Measurements from ENCODE around the gene ABI1.

The ABI1 gene

DNA sequence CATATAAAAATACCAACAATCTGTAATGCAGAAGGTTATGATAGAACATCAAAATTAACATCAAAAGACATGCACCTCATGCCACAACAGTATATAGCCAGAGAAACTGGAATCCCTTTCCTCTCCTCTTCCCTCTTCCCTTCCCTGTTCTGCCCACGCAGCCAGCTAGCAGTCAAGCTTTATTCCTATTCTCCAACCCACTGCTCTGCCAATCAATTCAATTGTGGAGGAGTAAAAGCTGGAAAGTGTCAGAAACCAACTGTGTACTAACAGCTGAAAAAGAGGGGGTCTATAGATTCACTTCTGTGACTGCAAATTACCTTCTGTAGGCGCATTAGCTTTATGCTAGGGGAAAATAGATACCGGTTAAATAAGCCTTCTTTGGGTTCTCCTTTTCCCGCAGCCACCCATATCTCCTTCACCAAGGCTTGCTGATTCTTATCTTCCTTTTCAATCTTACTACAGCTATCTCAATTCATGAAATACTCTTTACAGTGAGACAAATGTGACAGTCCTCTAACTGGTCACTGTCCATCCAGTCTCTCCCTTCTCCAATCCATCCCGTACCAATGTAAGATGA, 16.3 kb downstream of the ABI1 start:
- H3K36me3 ChIP-seq (ENCODE audit: insufficient read depth, low read length) = no peaks in the 10 kb centered on the region
- H3K4me2 ChIP-seq (ENCODE audit: low read length) = no peak overlapping the region
- H3K27me3 ChIP-seq (ENCODE audit: control insufficient read depth, insufficient read depth, low read length) = no peaks in the 10 kb centered on the region
- no peaks in the 10 kb centered on the region for H3K4me1 ChIP-seq (ENCODE audit: control insufficient read depth, insufficient read depth, low read length)
- H3K9me3 ChIP-seq (replicated peaks; ENCODE audit: low read length) = no peaks in the 10 kb centered on the region
- no peak overlapping the region for H3K9ac ChIP-seq (ENCODE audit: low read depth, low read length)
- no peak overlapping the region for H3K4me3 ChIP-seq (ENCODE audit: low read length)

DNA sequence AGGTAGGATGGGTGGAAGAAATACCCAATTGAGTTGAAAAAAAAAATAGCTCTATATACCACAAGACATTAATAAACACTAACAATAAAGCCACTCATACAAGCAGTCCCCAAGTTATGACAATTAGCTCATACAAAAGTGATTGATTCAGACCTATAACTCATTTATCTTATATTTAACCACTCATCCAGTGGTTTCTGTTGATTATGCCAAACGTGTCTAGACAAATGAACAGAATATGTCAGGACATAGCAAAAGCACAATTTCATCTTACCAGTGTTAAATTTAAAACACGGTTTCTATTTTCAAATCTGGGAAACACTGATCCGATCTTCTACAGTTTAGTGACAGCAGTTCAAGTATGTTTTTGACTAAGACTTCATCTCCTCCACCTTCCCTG, 17.0 kb downstream of the ABI1 start:
- Histone ChIP-seq H3K27me3 (ENCODE audit: control insufficient read depth, insufficient read depth, low read length) (no peaks in the 10 kb centered on the region), H3K4me1 (ENCODE audit: control insufficient read depth, insufficient read depth, low read length) (no peaks in the 10 kb centered on the region), H3K9me3 (replicated peaks; ENCODE audit: low read length) (no peaks in the 10 kb centered on the region), H3K9ac (ENCODE audit: low read depth, low read length) (no peak overlapping the region), H3K4me2 (ENCODE audit: low read length) (no peak overlapping the region), H3K36me3 (ENCODE audit: insufficient read depth, low read length) (no peaks in the 10 kb centered on the region), H3K4me3 (ENCODE audit: low read length) (no peak overlapping the region)

DNA sequence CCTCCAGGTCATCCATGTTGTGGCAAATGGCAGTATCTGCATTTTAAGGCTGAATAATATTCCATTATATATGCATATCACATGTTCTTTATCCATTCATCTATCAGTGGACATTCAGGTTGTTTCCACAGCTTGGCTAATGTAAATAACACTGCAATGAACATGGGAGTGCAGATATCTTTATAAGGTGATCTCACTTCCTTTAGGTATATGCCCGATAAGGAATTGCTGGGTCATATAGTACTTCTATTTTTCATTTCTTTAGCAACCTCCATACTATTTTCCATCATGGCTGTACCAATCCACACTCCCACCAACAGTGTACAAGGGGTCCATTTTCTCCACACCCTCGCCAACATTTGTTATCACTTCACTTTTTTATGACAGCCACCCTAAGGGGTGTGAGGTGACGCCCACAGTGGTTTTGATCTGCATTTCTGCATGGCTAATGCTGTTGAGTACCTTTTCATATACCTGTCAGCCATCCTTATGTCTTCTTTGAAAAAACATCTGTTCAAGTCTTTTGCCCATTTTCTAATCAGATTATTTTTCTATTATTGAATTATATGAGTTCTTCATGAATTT, 18.9 kb downstream of the ABI1 start:
- no peaks in the 10 kb centered on the region for H3K4me1 ChIP-seq (ENCODE audit: control insufficient read depth, insufficient read depth, low read length)
- H3K4me3 ChIP-seq (ENCODE audit: low read length) = no peak overlapping the region
- no peaks in the 10 kb centered on the region for H3K27me3 ChIP-seq (ENCODE audit: control insufficient read depth, insufficient read depth, low read length)
- no peaks in the 10 kb centered on the region for H3K36me3 ChIP-seq (ENCODE audit: insufficient read depth, low read length)
- no peak overlapping the region for H3K4me2 ChIP-seq (ENCODE audit: low read length)
- H3K9ac ChIP-seq (ENCODE audit: low read depth, low read length) = no peak overlapping the region
- H3K9me3 ChIP-seq (replicated peaks; ENCODE audit: low read length) = no peaks in the 10 kb centered on the region

DNA sequence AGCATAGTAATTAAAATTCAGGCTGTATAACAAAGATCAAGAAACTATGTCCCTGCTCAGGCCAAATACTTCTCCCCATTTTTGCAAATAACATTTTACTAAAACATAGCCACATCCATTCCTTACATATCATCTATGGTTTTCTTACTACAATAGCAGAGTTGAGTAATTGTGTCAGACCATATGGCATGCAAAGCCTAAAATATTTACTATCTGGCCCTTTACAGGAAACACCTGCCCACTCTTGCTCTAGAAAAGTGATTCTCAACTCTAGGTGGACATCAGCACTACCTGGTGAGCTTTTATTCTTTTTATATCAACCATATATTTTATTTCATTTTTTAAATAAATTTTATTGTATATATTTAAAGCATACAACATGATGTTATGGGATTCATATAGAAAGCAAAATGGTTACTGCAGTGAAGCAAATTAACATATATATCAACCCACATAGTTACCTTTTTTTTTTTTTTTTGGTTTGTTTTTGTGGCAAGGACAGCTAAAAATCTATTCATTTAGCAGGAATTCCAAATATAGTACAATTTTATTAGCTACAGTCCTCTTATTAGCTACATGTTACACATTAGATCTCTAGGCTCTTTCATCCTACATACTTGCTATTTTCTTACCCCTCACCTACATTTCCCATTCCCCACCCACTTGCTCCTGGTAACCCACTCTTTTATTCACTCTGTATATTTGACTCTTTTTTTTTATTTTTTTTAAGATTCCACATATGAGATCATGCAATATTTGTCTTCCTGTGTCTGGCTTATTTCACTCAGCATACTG, 19.6 kb downstream of the ABI1 start:
- no peak overlapping the region for H3K4me2 ChIP-seq (ENCODE audit: low read length)
- H3K36me3 ChIP-seq (ENCODE audit: insufficient read depth, low read length) = no peaks in the 10 kb centered on the region
- H3K4me3 ChIP-seq (ENCODE audit: low read length) = no peak overlapping the region
- H3K4me1 ChIP-seq (ENCODE audit: control insufficient read depth, insufficient read depth, low read length) = no peaks in the 10 kb centered on the region
- no peaks in the 10 kb centered on the region for H3K27me3 ChIP-seq (ENCODE audit: control insufficient read depth, insufficient read depth, low read length)
- H3K9ac ChIP-seq (ENCODE audit: low read depth, low read length) = no peak overlapping the region
- H3K9me3 ChIP-seq (replicated peaks; ENCODE audit: low read length) = no peaks in the 10 kb centered on the region

DNA sequence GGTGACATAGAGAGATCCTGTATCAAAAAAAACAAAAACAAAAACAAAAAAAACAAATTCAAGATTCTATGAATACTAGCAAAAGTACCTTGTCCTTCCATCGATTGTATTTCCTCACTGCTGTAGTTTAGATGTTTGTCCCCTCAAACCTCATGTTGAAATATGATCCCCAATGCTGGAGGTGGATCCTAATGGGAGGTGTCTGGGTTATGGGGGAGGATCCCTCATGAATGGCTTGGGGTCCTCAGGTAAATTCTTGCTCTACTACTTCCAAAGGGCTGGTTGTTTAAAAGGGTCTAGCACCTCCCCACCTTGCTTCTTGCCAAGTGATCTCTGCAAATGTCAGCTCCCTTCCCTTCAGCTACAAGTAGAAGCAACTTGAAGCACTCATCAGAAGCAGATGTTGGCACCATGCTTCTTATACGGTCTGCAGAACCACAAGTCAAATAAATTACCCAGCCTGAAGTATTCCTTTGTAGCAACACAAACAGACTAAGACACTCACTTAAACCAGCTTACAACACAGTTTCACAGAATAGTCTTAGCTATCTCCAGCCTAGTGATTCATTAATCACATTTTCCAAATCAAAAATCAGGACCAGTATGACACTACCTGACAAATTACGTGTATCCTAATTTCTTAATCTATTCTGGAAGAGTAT, 20.7 kb downstream of the ABI1 start:
- Histone ChIP-seq H3K4me1 (ENCODE audit: control insufficient read depth, insufficient read depth, low read length) (no peaks in the 10 kb centered on the region), H3K9me3 (replicated peaks; ENCODE audit: low read length) (no peaks in the 10 kb centered on the region), H3K4me2 (ENCODE audit: low read length) (no peak overlapping the region), H3K9ac (ENCODE audit: low read depth, low read length) (no peak overlapping the region), H3K4me3 (ENCODE audit: low read length) (no peak overlapping the region), H3K27me3 (ENCODE audit: control insufficient read depth, insufficient read depth, low read length) (no peaks in the 10 kb centered on the region), H3K36me3 (ENCODE audit: insufficient read depth, low read length) (no peaks in the 10 kb centered on the region)

DNA sequence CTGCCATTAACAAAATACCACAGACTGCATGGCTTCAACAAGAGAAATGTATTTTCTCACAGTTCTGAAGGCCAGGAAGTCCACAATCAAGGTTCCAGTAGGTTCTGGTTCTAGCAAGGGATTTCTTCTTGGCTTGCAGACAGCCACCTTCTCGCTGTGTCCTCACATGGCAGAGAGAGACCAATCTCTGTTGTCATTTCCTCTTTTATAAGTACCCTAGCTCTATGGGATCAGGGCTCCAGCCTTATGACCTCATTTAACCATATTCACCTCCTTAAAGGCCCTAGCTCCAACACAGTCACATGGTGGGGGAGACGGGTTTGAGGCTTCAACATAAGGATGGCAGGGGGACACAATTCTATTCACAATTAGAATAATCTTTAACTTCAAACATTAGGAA, 23.6 kb downstream of the ABI1 start:
- no peaks in the 10 kb centered on the region for H3K36me3 ChIP-seq (ENCODE audit: insufficient read depth, low read length)
- H3K27me3 ChIP-seq (ENCODE audit: control insufficient read depth, insufficient read depth, low read length) = no peaks in the 10 kb centered on the region
- no peak overlapping the region for H3K4me2 ChIP-seq (ENCODE audit: low read length)
- no peaks in the 10 kb centered on the region for H3K4me1 ChIP-seq (ENCODE audit: control insufficient read depth, insufficient read depth, low read length)
- H3K9ac ChIP-seq (ENCODE audit: low read depth, low read length) = no peak overlapping the region
- no peak overlapping the region for H3K4me3 ChIP-seq (ENCODE audit: low read length)
- H3K9me3 ChIP-seq (replicated peaks; ENCODE audit: low read length) = no peaks in the 10 kb centered on the region

DNA sequence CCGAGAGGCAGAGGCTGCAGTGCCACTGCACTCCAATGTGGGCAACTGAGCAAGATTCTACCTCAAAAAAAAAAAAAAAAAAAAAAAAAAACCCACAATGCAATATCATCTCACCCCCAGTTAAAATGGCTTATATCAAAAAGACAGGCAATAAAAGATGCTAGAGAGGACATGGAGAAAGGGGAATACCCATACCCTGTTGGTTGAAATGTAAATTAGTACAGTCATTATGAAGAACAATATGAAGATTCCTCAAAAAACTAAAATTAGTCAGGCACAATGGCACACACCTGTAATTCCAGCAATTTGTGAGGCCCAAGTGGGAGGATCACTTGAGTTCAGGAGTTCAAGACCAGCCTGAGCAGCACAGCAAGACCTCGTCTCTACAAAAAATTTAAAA, 25.7 kb downstream of the ABI1 start:
- Histone ChIP-seq H3K36me3 (ENCODE audit: insufficient read depth, low read length) (no peaks in the 10 kb centered on the region), H3K4me1 (ENCODE audit: control insufficient read depth, insufficient read depth, low read length) (no peaks in the 10 kb centered on the region), H3K27me3 (ENCODE audit: control insufficient read depth, insufficient read depth, low read length) (no peaks in the 10 kb centered on the region), H3K9ac (ENCODE audit: low read depth, low read length) (no peak overlapping the region), H3K9me3 (replicated peaks; ENCODE audit: low read length) (no peaks in the 10 kb centered on the region), H3K4me3 (ENCODE audit: low read length) (no peak overlapping the region), H3K4me2 (ENCODE audit: low read length) (no peak overlapping the region)

DNA sequence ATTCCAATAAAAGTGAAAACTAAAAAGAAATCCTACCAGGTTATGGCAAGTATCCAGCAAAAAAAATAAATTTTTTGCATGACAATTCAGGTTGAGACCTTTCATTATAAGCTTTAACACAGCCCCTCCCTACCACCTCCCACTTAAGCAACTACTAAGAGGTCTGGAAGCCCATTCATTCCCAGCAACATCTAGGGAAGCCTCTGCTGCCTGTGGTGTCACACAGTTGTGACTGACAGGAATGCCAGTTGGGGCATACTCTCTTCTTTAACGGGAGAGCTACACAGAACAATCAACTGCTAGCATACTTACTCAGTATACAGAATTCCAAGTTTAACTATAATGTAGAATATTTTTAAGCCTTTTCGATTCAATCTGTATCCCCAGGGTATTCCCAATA, 27.8 kb downstream of the ABI1 start:
- Histone ChIP-seq H3K4me2 (ENCODE audit: low read length) (no peak overlapping the region), H3K36me3 (ENCODE audit: insufficient read depth, low read length) (no peaks in the 10 kb centered on the region), H3K9me3 (replicated peaks; ENCODE audit: low read length) (no peaks in the 10 kb centered on the region), H3K4me1 (ENCODE audit: control insufficient read depth, insufficient read depth, low read length) (no peaks in the 10 kb centered on the region), H3K27me3 (ENCODE audit: control insufficient read depth, insufficient read depth, low read length) (no peaks in the 10 kb centered on the region), H3K9ac (ENCODE audit: low read depth, low read length) (no peak overlapping the region), H3K4me3 (ENCODE audit: low read length) (no peak overlapping the region)

DNA sequence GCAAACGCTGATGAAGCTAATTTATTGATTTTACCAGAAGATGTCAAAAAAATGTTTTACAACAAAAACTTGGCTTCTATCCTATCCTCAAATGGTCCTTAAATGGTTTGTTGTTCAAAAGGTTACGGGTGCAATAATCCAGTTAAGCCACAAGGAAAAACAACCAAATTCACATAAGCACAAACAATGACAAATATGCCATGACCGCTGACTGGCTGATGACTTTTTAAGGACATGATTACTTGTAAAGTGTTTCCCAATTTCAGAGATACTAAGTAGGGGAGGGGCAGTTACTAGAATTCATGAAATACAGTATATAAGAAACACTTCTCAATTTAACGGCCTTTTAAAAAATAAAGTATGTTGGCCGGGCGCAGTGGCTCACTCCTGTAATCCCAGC, 28.8 kb downstream of the ABI1 start:
- Histone ChIP-seq H3K36me3 (ENCODE audit: insufficient read depth, low read length) (no peaks in the 10 kb centered on the region), H3K27me3 (ENCODE audit: control insufficient read depth, insufficient read depth, low read length) (no peaks in the 10 kb centered on the region), H3K9me3 (replicated peaks; ENCODE audit: low read length) (no peaks in the 10 kb centered on the region), H3K4me3 (ENCODE audit: low read length) (no peak overlapping the region), H3K4me2 (ENCODE audit: low read length) (no peak overlapping the region), H3K4me1 (ENCODE audit: control insufficient read depth, insufficient read depth, low read length) (no peaks in the 10 kb centered on the region), H3K9ac (ENCODE audit: low read depth, low read length) (no peak overlapping the region)

DNA sequence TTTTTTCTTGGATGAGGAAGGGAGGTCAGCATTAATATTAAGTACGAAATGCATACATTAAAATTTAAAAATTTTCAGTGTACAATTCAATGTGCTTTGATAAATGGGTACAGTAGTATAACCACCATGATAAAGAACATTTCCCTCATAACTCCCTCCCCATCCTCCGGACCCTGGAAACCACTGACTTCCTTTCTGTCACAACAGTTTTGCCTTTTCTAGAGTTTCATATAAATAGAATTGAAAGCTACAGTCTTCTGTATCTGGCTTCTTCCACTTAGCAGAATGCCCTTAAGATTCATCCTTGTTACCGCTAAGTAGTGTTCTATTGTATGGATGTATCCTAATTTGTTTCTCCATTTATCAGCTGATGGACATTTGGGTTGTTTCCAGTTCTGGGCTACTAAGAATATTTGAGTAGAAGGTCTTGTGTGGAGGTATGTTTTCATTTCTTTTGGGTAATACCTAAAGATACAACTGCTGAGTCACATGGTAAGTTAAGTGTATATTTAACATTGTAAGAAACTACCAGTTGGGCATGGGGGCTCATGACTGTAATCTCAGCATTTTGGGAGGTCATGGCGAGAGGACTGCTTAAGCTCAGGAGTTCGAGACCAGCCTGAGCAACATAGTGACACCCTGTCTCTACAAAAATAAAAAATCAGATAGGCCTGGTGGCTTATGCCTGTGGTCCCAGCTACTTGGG, 30.8 kb downstream of the ABI1 start:
- no peak overlapping the region for H3K9ac ChIP-seq (ENCODE audit: low read depth, low read length)
- no peak overlapping the region for H3K4me2 ChIP-seq (ENCODE audit: low read length)

DNA sequence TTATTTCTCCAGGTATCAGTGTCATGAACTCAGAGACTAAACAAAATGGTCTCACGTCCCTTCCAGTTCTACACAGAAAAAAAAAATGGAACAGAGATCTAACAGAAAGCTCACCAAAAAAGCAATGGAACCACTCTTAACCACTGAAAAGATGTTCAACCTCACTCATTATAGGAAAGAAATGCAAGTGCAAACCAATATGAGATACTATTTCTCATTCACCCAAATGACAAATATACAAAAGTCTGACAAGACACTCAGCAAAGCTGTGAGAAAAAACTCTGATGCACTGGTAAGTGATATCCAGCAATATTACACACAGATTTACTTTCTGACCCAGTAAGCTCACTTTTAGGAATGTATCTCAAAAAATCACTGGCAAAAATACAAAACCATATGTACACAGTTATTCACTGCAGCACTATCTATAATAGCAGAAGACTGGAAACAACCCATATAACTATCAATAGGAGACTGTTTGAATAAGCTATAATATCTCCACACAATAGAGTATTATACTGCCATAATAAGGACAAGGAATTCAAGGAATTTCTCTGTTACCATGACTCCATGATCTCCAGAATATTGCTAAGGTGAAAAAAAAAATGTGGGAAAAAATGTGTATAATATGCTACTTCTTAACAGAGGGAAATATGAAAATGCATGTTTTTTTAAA, 36.6 kb downstream of the ABI1 start:
- Histone ChIP-seq H3K4me3 (ENCODE audit: low read length) (no peak overlapping the region), H3K4me2 (ENCODE audit: low read length) (no peak overlapping the region), H3K4me1 (ENCODE audit: control insufficient read depth, insufficient read depth, low read length) (no peaks in the 10 kb centered on the region), H3K9me3 (replicated peaks; ENCODE audit: low read length) (no peaks in the 10 kb centered on the region), H3K27me3 (ENCODE audit: control insufficient read depth, insufficient read depth, low read length) (no peaks in the 10 kb centered on the region), H3K36me3 (ENCODE audit: insufficient read depth, low read length) (no peaks in the 10 kb centered on the region), H3K9ac (ENCODE audit: low read depth, low read length) (no peak overlapping the region)

More for the DNA sequence above, 30.8 kb downstream of the ABI1 start:
- Histone ChIP-seq H3K4me1 (ENCODE audit: control insufficient read depth, insufficient read depth, low read length) (no peaks in the 10 kb centered on the region), H3K36me3 (ENCODE audit: insufficient read depth, low read length) (no peaks in the 10 kb centered on the region), H3K27me3 (ENCODE audit: control insufficient read depth, insufficient read depth, low read length) (no peaks in the 10 kb centered on the region), H3K4me3 (ENCODE audit: low read length) (no peak overlapping the region), H3K9me3 (replicated peaks; ENCODE audit: low read length) (no peaks in the 10 kb centered on the region)

All from skeletal muscle satellite cell (primary cell).